ENCODE results near the gene MRTFA.
A peak's percentile ranks its signal among the peaks of the same experiment; 100 is the strongest.
"Not testable (repeated sequence)": the region's sequence is repeated elsewhere in the genome, so short reads cannot be mapped to it uniquely, and the experiment has no call there.

MRTFA gene

DNA sequence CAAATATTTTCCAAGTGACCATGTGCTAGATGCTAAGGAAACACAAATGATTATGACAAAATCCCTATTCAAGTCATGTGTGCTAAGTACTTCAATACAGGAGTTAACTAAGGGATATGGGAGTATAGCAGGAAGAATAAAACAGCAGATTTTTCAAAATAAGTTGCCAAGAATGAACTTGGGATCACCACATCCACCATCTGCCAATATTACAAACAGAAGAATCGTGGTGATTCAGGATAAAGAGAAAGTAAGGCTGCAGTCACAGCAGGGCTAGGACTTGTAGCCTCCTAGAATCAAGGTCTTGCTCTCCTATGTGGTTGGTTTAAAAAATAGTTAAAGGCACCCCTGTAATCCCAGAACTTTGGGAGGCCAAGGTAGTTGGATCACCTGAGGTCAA lies 34.3 kb downstream of the MRTFA start:
- TF ChIP-seq, protein P1, sequence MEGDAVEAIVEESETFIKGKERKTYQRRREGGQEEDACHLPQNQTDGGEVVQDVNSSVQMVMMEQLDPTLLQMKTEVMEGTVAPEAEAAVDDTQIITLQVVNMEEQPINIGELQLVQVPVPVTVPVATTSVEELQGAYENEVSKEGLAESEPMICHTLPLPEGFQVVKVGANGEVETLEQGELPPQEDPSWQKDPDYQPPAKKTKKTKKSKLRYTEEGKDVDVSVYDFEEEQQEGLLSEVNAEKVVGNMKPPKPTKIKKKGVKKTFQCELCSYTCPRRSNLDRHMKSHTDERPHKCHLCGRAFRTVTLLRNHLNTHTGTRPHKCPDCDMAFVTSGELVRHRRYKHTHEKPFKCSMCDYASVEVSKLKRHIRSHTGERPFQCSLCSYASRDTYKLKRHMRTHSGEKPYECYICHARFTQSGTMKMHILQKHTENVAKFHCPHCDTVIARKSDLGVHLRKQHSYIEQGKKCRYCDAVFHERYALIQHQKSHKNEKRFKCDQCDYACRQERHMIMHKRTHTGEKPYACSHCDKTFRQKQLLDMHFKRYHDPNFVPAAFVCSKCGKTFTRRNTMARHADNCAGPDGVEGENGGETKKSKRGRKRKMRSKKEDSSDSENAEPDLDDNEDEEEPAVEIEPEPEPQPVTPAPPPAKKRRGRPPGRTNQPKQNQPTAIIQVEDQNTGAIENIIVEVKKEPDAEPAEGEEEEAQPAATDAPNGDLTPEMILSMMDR (conservative IDR thresholded peaks at IDR 0.05): no peak
- 0 out of 2 replicates have a peak overlapping the region, but pooled peaks have one; percentile 38 for H3K27ac ChIP-seq

DNA sequence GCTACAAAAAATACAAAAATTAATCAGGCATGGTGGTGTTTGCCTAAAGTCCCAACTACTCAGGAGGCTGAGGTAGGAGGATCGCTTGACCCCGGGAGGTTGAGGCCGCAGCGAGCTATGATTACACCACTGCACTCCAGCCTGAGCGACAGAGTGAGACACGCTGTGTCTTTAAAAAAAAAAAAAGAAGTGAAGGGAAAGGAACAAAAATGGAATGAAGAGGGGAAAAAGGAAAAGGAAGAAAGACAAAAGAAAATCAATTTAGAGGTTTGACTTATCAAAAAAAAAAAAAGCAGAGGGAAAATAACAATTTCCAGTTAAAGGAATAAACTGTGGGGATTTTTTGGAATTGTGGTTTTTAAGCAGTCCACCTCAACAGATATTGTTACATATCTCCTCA lies 36.8 kb downstream of the MRTFA start:
- no peak overlapping the region for H3K27ac ChIP-seq
- TF ChIP-seq, protein P1 (conservative IDR thresholded peaks at IDR 0.05): no peak

DNA sequence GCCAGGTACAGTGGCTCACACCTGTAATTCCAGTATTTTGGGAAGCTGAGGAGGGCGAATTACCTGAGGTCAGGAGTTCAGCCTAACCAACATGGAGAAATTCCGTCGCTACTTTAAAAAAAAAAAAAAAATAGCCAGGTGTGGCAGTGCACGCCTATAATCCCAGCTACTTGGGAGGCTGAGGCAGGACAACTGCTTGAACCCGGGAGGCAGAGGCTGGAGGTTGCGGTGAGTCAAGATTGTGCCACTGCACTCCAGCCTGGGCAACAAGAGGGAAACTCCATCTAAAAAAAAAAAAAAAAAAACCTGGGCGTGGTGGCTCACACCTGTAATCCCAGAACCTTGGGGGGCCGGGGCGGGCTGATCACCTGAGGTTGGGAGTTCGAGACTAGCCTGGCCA lies 37.8 kb downstream of the MRTFA start:
- not testable (repeated sequence) for H3K27ac ChIP-seq

DNA sequence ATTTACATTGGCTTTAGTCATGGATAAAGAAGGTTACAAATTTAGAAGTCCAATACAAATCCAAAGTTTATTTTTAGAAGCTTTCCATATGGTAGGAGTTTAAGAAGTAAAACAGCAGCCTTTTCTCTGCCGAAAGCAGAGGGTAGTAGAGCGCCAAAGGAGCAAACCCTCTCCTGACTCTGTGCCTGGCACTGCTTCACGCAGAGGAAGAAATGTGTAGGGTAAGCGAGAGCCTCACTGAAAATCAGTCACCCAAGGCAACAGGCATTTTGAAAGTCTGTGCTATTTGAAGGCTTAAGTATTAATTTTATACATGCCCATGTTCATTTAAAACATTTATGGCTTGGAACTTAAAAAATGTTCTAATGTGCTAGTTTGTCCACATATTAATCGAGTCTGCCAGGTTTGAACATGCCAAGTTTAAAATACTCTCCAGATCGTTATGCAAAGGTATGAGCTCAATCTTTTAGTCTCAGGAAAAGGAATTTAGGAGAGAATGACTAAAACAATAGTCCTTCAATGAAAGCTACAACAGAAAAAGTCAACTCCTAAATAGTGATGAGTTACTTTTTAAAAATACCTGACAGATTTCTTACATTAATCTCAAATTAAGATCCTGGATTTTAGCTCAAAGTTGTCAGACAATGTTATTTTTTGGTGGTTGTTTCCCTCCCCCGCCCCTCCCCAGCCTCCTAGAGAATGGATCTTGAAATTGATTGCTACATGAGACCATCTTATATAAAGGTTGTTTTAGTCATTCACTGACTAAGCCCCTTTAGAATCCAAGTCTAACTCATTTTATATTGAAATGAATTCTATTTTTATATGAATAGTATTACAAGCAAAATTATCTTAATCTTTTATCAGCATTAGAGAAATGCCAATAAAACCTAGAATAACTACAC lies 38.7 kb downstream of the MRTFA start:
- H3K27ac ChIP-seq: no peak overlapping the region
- TF ChIP-seq, protein P1 (conservative IDR thresholded peaks at IDR 0.05): no peak

DNA sequence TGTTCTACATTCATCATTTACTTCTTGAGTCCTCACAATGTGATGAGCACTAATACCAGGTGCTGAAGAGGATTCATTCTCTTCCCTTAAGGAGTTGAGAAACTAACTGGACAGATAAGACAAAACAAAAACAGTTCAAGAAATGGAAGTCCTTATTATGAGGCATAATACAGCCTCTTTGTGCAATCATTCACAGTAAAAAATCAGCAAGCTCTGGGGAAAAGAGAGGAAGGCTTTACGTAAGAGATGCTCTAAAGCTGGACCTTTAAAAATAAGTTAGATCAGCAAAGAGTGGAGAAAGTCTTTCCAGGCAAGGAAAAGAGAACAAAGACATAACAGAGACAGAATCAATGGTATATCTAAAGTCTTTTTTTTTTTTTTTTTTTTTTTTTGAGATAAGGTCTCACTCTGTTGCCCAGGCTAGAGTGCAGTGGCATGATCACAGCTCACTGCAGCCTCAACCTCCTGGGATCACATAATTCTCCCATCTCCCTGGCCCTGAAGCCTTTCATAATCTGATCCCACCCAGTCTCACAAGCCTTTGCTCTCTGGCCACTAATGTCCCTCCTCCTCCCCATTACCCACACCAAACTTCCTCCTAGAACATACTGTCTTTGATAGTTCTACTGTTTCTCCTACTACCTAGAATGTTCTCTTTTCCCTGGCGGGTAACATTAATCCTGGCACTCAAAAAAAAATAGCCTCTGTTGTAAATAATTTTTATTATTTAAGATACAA lies 40.9 kb downstream of the MRTFA start:
- TF ChIP-seq, protein P1 (conservative IDR thresholded peaks at IDR 0.05): no peak

DNA sequence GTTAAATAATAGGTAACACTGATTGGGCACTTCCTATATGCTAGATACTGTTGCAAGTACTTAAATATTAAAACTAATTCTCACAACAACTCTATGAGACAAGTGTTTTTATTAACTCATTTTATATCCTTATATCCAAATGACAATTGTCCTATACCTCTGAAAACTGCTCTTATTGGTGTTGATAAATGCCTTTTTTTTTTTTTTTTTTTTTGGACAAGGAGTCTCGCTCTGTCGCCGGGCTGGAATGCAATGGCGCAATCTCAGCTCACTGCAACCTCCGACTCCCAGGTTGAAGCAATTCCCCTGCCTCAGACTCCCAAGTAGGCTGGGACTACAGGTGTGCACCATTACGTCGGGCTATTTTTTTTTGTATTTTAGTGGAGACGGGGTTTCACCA lies 41.6 kb downstream of the MRTFA start:
- H3K27ac ChIP-seq: no peak overlapping the region
- TF ChIP-seq, protein P1 (conservative IDR thresholded peaks at IDR 0.05): no peak

More for the DNA sequence above, 40.9 kb downstream of the MRTFA start:
- H3K27ac ChIP-seq: no peak overlapping the region

DNA sequence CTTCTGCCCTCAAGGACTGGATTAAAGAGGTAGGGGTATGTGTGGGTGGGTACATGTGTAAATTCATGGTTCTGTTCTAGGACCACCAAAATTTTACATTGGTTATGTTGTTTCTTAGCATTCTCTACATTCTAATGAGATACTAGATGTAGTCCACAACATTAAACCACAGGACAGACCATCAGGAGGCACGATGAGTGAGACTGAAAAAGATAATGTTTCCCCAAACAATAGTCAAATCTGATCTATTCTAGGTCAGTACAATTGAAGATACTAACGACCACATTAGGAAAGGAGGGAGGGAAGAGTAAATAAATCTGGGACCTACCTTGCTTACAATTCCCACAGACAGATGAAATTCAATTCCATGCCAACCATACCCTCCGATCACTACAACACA lies 42.2 kb downstream of the MRTFA start:
- no peak overlapping the region for H3K27ac ChIP-seq
- TF ChIP-seq, protein P1 (conservative IDR thresholded peaks at IDR 0.05): no peak

All from VCaP (cell line).